ENCODE measurements around the gene GTF2A1.

GRCh38 chr14:81245771-81246170, 25.0 kb upstream of the GTF2A1 start:
- TF ChIP-seq ELF4 (IDR thresholded peaks at IDR 0.05), result no peak
- no peak for TF ChIP-seq FOXA1 (IDR thresholded peaks at IDR 0.05)
- no peak for TF ChIP-seq CTBP1 (IDR thresholded peaks at IDR 0.05; ENCODE audit: borderline replicate concordance)
- TF ChIP-seq, protein P1, sequence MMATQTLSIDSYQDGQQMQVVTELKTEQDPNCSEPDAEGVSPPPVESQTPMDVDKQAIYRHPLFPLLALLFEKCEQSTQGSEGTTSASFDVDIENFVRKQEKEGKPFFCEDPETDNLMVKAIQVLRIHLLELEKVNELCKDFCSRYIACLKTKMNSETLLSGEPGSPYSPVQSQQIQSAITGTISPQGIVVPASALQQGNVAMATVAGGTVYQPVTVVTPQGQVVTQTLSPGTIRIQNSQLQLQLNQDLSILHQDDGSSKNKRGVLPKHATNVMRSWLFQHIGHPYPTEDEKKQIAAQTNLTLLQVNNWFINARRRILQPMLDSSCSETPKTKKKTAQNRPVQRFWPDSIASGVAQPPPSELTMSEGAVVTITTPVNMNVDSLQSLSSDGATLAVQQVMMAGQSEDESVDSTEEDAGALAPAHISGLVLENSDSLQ (IDR thresholded peaks at IDR 0.05), result no peak
- TF ChIP-seq ZNF384 (IDR thresholded peaks at IDR 0.05), result no peak
- TF ChIP-seq TARDBP (IDR thresholded peaks at IDR 0.05), result no peak
- TF ChIP-seq ARNT (IDR thresholded peaks at IDR 0.05), result no peak
- TF ChIP-seq L3MBTL2 (conservative IDR thresholded peaks at IDR 0.05), result no peak
- no peak for TF ChIP-seq FOXK2 (IDR thresholded peaks at IDR 0.05)
- no peak for TF ChIP-seq SP1 (IDR thresholded peaks at IDR 0.05)
- no peak for TF ChIP-seq HDGF (IDR thresholded peaks at IDR 0.05; ENCODE audit: borderline replicate concordance)
- no peak for TF ChIP-seq FOXM1 (IDR thresholded peaks at IDR 0.05; ENCODE audit: borderline replicate concordance)
- TF ChIP-seq SUZ12 (IDR thresholded peaks at IDR 0.05), result no peak

Measured in HEK293T (cell line).